ENCODE results near the gene TMPRSS4.

DNA sequence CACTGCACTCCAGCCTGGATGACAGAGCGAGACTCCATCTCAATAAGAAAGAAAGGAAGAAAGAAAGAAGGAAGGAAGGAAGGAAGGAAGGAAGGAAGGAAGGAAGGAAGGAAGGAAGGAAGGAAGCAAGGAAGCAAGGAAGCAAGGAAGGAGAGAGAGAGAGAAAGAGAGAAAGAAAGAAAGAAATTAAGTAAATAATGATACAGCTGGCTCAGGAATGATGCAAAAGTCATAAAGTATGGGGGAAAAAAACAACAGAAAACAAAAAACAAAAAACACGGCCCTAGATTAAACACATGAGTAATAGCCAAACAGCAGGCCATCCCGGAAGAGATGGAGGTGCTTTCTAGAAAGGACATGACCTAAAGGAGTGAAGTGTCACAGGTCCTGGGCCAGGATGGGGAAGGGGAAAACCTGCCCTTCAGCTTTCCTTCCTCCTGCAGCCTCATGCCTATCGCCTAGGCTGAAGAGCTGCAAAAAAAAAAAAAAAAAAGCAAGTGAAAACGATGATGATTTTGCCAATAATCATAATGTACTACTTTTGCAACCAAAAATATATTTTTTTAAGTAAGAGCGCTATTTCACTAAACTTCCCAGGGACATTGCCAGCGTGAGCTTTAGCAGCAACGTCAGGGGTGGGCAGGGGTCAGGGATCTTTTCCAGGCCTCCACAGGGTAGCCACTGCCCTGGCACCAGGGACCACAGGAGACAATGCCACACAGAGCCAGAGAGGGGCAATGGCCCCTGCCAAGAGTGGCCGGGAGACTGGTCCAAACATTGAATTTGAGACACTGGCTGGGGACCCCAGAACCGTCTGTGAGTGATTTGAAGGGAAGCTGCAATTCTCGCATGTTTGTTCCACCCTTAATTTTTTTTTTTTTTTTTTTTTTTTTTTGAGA is 28.2 kb upstream of the TMPRSS4 start:
- TF ChIP-seq ZFX (IDR thresholded peaks at IDR 0.05) = no peak
- TF ChIP-seq, protein P1, sequence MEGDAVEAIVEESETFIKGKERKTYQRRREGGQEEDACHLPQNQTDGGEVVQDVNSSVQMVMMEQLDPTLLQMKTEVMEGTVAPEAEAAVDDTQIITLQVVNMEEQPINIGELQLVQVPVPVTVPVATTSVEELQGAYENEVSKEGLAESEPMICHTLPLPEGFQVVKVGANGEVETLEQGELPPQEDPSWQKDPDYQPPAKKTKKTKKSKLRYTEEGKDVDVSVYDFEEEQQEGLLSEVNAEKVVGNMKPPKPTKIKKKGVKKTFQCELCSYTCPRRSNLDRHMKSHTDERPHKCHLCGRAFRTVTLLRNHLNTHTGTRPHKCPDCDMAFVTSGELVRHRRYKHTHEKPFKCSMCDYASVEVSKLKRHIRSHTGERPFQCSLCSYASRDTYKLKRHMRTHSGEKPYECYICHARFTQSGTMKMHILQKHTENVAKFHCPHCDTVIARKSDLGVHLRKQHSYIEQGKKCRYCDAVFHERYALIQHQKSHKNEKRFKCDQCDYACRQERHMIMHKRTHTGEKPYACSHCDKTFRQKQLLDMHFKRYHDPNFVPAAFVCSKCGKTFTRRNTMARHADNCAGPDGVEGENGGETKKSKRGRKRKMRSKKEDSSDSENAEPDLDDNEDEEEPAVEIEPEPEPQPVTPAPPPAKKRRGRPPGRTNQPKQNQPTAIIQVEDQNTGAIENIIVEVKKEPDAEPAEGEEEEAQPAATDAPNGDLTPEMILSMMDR (IDR thresholded peaks at IDR 0.05 in 2 of 3, conservative IDR thresholded peaks at IDR 0.05 in 1 of 3; ENCODE audit: borderline replicate concordance in 1 of 3, insufficient read depth in 1 of 3, low read depth in 2 of 3, low read length in 2 of 3) = no peak

Data from HCT116 (cell line).